ENCODE results near the gene CACNB1.
"Not testable (repeated sequence)": the region's sequence is repeated elsewhere in the genome, so short reads cannot be mapped to it uniquely, and the experiment has no call there.

The CACNB1 gene

GRCh38 chr17:39141915-39142664 lies 55.4 kb downstream of the CACNB1 start:
- H3K9me3 ChIP-seq (ENCODE audit: control insufficient read depth in 1 of 2, low read length in 2 of 2): peaks cover 0 to 4% of the 10 kb centered on the region in 2 donors
- H3K27ac ChIP-seq (ENCODE audit: low read depth, low read length): no peak overlapping the region
- H3K9ac ChIP-seq (ENCODE audit: low read depth in 1 of 2, low read length in 2 of 2): no peak overlapping the region
- H3K4me3 ChIP-seq (ENCODE audit: low read depth in 1 of 2, low read length in 2 of 2): no peak overlapping the region
- H3K4me1 ChIP-seq (ENCODE audit: control insufficient read depth in 1 of 2, insufficient read depth in 2 of 2, low read length in 2 of 2): peaks cover 11 to 17% of the 10 kb centered on the region in 2 donors
- no peaks in the 10 kb centered on the region for H3K27me3 ChIP-seq (ENCODE audit: control insufficient read depth in 1 of 2, insufficient read depth in 2 of 2, low read length in 2 of 2)
- H3K36me3 ChIP-seq (ENCODE audit: control insufficient read depth in 1 of 2, insufficient read depth in 2 of 2, low read length in 2 of 2): no peaks in the 10 kb centered on the region

- Histone ChIP-seq H3K9ac (ENCODE audit: low read depth in 1 of 2, low read length in 2 of 2) (no peak overlapping the region), H3K36me3 (ENCODE audit: control insufficient read depth in 1 of 2, insufficient read depth in 2 of 2, low read length in 2 of 2) (no peaks in the 10 kb centered on the region), H3K27ac (ENCODE audit: low read depth, low read length) (no peak overlapping the region), H3K9me3 (ENCODE audit: control insufficient read depth in 1 of 2, low read length in 2 of 2) (peaks cover 0 to 4% of the 10 kb centered on the region in 2 donors), H3K27me3 (ENCODE audit: control insufficient read depth in 1 of 2, insufficient read depth in 2 of 2, low read length in 2 of 2) (no peaks in the 10 kb centered on the region), H3K4me3 (ENCODE audit: low read depth in 1 of 2, low read length in 2 of 2) (no peak overlapping the region), H3K4me1 (ENCODE audit: control insufficient read depth in 1 of 2, insufficient read depth in 2 of 2, low read length in 2 of 2) (peaks cover 11 to 17% of the 10 kb centered on the region in 2 donors)
Measured at GRCh38 chr17:39141294-39141693, 56.2 kb downstream of the CACNB1 start.

- Histone ChIP-seq H3K4me1 (ENCODE audit: control insufficient read depth in 1 of 2, insufficient read depth in 2 of 2, low read length in 2 of 2) (peaks cover 4 to 6% of the 10 kb centered on the region in 2 donors), H3K9ac (ENCODE audit: low read depth in 1 of 2, low read length in 2 of 2) (no peak overlapping the region), H3K9me3 (ENCODE audit: control insufficient read depth in 1 of 2, low read length in 2 of 2) (peaks cover 0 to 4% of the 10 kb centered on the region in 2 donors), H3K27ac (ENCODE audit: low read depth, low read length) (no peak overlapping the region), H3K36me3 (ENCODE audit: control insufficient read depth in 1 of 2, insufficient read depth in 2 of 2, low read length in 2 of 2) (no peaks in the 10 kb centered on the region), H3K27me3 (ENCODE audit: control insufficient read depth in 1 of 2, insufficient read depth in 2 of 2, low read length in 2 of 2) (no peaks in the 10 kb centered on the region), H3K4me3 (ENCODE audit: low read depth in 1 of 2, low read length in 2 of 2) (no peak overlapping the region)
Measured at GRCh38 chr17:39139561-39139960, 57.9 kb downstream of the CACNB1 start.

- H3K4me1 ChIP-seq (ENCODE audit: control insufficient read depth in 1 of 2, insufficient read depth in 2 of 2, low read length in 2 of 2): peaks cover under 1 to 1% of the 10 kb centered on the region in 2 donors
Measured at GRCh38 chr17:39139161-39139511, 58.3 kb downstream of the CACNB1 start.

GRCh38 chr17:39138431-39139160 lies 58.9 kb downstream of the CACNB1 start:
- no peak overlapping the region for H3K27ac ChIP-seq (ENCODE audit: low read depth, low read length)

More at GRCh38 chr17:39139161-39139511, 58.3 kb downstream of the CACNB1 start:
- Histone ChIP-seq H3K27me3 (ENCODE audit: control insufficient read depth in 1 of 2, insufficient read depth in 2 of 2, low read length in 2 of 2) (no peaks in the 10 kb centered on the region), H3K9me3 (ENCODE audit: control insufficient read depth in 1 of 2, low read length in 2 of 2) (peaks cover 0 to 4% of the 10 kb centered on the region in 2 donors), H3K9ac (ENCODE audit: low read depth in 1 of 2, low read length in 2 of 2) (no peak overlapping the region), H3K36me3 (ENCODE audit: control insufficient read depth in 1 of 2, insufficient read depth in 2 of 2, low read length in 2 of 2) (no peaks in the 10 kb centered on the region), H3K4me3 (ENCODE audit: low read depth in 1 of 2, low read length in 2 of 2) (no peak overlapping the region), H3K27ac (ENCODE audit: low read depth, low read length) (no peak overlapping the region)

GRCh38 chr17:39134878-39135277 lies 62.6 kb downstream of the CACNB1 start:
- Histone ChIP-seq H3K9me3 (ENCODE audit: control insufficient read depth in 1 of 2, low read length in 2 of 2) (no peaks in the 10 kb centered on the region), H3K4me1 (ENCODE audit: control insufficient read depth in 1 of 2, insufficient read depth in 2 of 2, low read length in 2 of 2) (no peaks in the 10 kb centered on the region), H3K4me3 (ENCODE audit: low read depth in 1 of 2, low read length in 2 of 2) (no peak overlapping the region), H3K27ac (ENCODE audit: low read depth, low read length) (no peak overlapping the region), H3K9ac (ENCODE audit: low read depth in 1 of 2, low read length in 2 of 2) (no peak overlapping the region), H3K27me3 (ENCODE audit: control insufficient read depth in 1 of 2, insufficient read depth in 2 of 2, low read length in 2 of 2) (no peaks in the 10 kb centered on the region), H3K36me3 (ENCODE audit: control insufficient read depth in 1 of 2, insufficient read depth in 2 of 2, low read length in 2 of 2) (no peaks in the 10 kb centered on the region)

More at GRCh38 chr17:39138431-39139160, 58.9 kb downstream of the CACNB1 start:
- no peak overlapping the region for H3K4me3 ChIP-seq (ENCODE audit: low read depth in 1 of 2, low read length in 2 of 2)
- peaks cover 0 to 4% of the 10 kb centered on the region in 2 donors for H3K9me3 ChIP-seq (ENCODE audit: control insufficient read depth in 1 of 2, low read length in 2 of 2)
- H3K4me1 ChIP-seq (ENCODE audit: control insufficient read depth in 1 of 2, insufficient read depth in 2 of 2, low read length in 2 of 2): no peaks in the 10 kb centered on the region
- H3K9ac ChIP-seq (ENCODE audit: low read depth in 1 of 2, low read length in 2 of 2): no peak overlapping the region
- H3K36me3 ChIP-seq (ENCODE audit: control insufficient read depth in 1 of 2, insufficient read depth in 2 of 2, low read length in 2 of 2): no peaks in the 10 kb centered on the region
- no peaks in the 10 kb centered on the region for H3K27me3 ChIP-seq (ENCODE audit: control insufficient read depth in 1 of 2, insufficient read depth in 2 of 2, low read length in 2 of 2)

GRCh38 chr17:39132192-39132610 lies 65.3 kb downstream of the CACNB1 start:
- no peaks in the 10 kb centered on the region for H3K4me1 ChIP-seq (ENCODE audit: control insufficient read depth in 1 of 2, insufficient read depth in 2 of 2, low read length in 2 of 2)
- no peaks in the 10 kb centered on the region for H3K36me3 ChIP-seq (ENCODE audit: control insufficient read depth in 1 of 2, insufficient read depth in 2 of 2, low read length in 2 of 2)
- H3K9ac ChIP-seq (ENCODE audit: low read depth in 1 of 2, low read length in 2 of 2): no peak overlapping the region
- H3K27me3 ChIP-seq (ENCODE audit: control insufficient read depth in 1 of 2, insufficient read depth in 2 of 2, low read length in 2 of 2): no peaks in the 10 kb centered on the region
- H3K4me3 ChIP-seq (ENCODE audit: low read depth in 1 of 2, low read length in 2 of 2): no peak overlapping the region
- no peak overlapping the region for H3K27ac ChIP-seq (ENCODE audit: low read depth, low read length)
- H3K9me3 ChIP-seq (ENCODE audit: control insufficient read depth in 1 of 2, low read length in 2 of 2): no peaks in the 10 kb centered on the region

GRCh38 chr17:39131616-39132015 lies 65.9 kb downstream of the CACNB1 start:
- Histone ChIP-seq H3K4me1 (ENCODE audit: control insufficient read depth in 1 of 2, insufficient read depth in 2 of 2, low read length in 2 of 2) (no peaks in the 10 kb centered on the region), H3K36me3 (ENCODE audit: control insufficient read depth in 1 of 2, insufficient read depth in 2 of 2, low read length in 2 of 2) (no peaks in the 10 kb centered on the region), H3K27ac (ENCODE audit: low read depth, low read length) (no peak overlapping the region), H3K27me3 (ENCODE audit: control insufficient read depth in 1 of 2, insufficient read depth in 2 of 2, low read length in 2 of 2) (no peaks in the 10 kb centered on the region), H3K4me3 (ENCODE audit: low read depth in 1 of 2, low read length in 2 of 2) (no peak overlapping the region), H3K9ac (ENCODE audit: low read depth in 1 of 2, low read length in 2 of 2) (no peak overlapping the region), H3K9me3 (ENCODE audit: control insufficient read depth in 1 of 2, low read length in 2 of 2) (no peaks in the 10 kb centered on the region)

GRCh38 chr17:39130205-39130604 lies 67.3 kb downstream of the CACNB1 start:
- H3K27me3 ChIP-seq (ENCODE audit: control insufficient read depth in 1 of 2, insufficient read depth in 2 of 2, low read length in 2 of 2): no peaks in the 10 kb centered on the region
- H3K9ac ChIP-seq (ENCODE audit: low read depth in 1 of 2, low read length in 2 of 2): no peak overlapping the region
- no peaks in the 10 kb centered on the region for H3K4me1 ChIP-seq (ENCODE audit: control insufficient read depth in 1 of 2, insufficient read depth in 2 of 2, low read length in 2 of 2)
- no peaks in the 10 kb centered on the region for H3K9me3 ChIP-seq (ENCODE audit: control insufficient read depth in 1 of 2, low read length in 2 of 2)
- H3K27ac ChIP-seq (ENCODE audit: low read depth, low read length): no peak overlapping the region
- no peak overlapping the region for H3K4me3 ChIP-seq (ENCODE audit: low read depth in 1 of 2, low read length in 2 of 2)
- no peaks in the 10 kb centered on the region for H3K36me3 ChIP-seq (ENCODE audit: control insufficient read depth in 1 of 2, insufficient read depth in 2 of 2, low read length in 2 of 2)

GRCh38 chr17:39129544-39129943 lies 67.9 kb downstream of the CACNB1 start:
- not testable (repeated sequence) for H3K36me3 ChIP-seq (ENCODE audit: control insufficient read depth in 1 of 2, insufficient read depth in 2 of 2, low read length in 2 of 2); H3K27ac ChIP-seq (ENCODE audit: low read depth, low read length); H3K9me3 ChIP-seq (ENCODE audit: control insufficient read depth in 1 of 2, low read length in 2 of 2)

More at GRCh38 chr17:39129544-39129943, 67.9 kb downstream of the CACNB1 start:
- H3K4me1 ChIP-seq (ENCODE audit: control insufficient read depth in 1 of 2, insufficient read depth in 2 of 2, low read length in 2 of 2); H3K27me3 ChIP-seq (ENCODE audit: control insufficient read depth in 1 of 2, insufficient read depth in 2 of 2, low read length in 2 of 2); H3K9ac ChIP-seq (ENCODE audit: low read depth in 1 of 2, low read length in 2 of 2); H3K4me3 ChIP-seq (ENCODE audit: low read depth in 1 of 2, low read length in 2 of 2): not testable (repeated sequence)

Data from duodenal mucosa (tissue), 2 donors.